PC-3 (cell line): ENCODE results near the gene DKKL1. TPM values are rescaled to one million over a fixed set of nuclear protein-coding genes. Genes with fewer than 3 reads are reported as not detected.

Source experiments
- ATAC-seq: fragments of 200-7000 bp; cut with Tn5 transposase; 2 replicates; pipeline ENCODE4 v1.9.1; 2020; ENCODE audit warnings: mild to moderate bottlenecking, moderate library complexity
- BruUV-seq: library from RNA; stranded (reverse); fragments of 400-500 nt; replicated peaks from 2 replicates; lab custom pipeline; 2021; lab: Mats Ljungman, UMichigan
- CTCF ChIA-PET: fragments of 300-600 bp; sonication (Branson Sonifier 250); formaldehyde crosslinking; loops from one replicate; lab custom pipeline; 2022; ENCODE audit warnings: antibody characterized with exemption; lab: Charles Lee
- POLR2A ChIA-PET: fragments of 300-600 bp; sonication (Branson Sonifier 250); formaldehyde crosslinking; loops from one replicate; lab custom pipeline; 2022; ENCODE audit warnings: antibody characterized with exemption; ENCODE audit not compliant: unreplicated experiment; lab: Charles Lee
- DNase-seq: peaks from one replicate; pipeline ENCODE4 v3.0.0-alpha.2; 2015
- H2AFZ ChIP-seq: fragments of 300-600 bp; sonication (generic); 2 replicates; pipeline ENCODE4 v1.6.0; 2016; ENCODE audit warnings: antibody characterized with exemption, low read length
- H3F3A ChIP-seq: fragments of 300-600 bp; sonication (generic); one replicate; pipeline ENCODE4 v1.6.0; 2017; ENCODE audit warnings: antibody characterized with exemption, low read length, control low read depth, mild to moderate bottlenecking; ENCODE audit not compliant: unreplicated experiment
- H3K27ac ChIP-seq: fragments of 300-600 bp; sonication (generic); 2 replicates; pipeline ENCODE4 v1.5.1; 2016; ENCODE audit warnings: mild to moderate bottlenecking, low read length
- H3K27me3 ChIP-seq: fragments of 300-600 bp; sonication (generic); 2 replicates; pipeline ENCODE4 v1.6.1; 2016; ENCODE audit warnings: low read length, mixed read lengths
- H3K36me3 ChIP-seq: fragments of 300-600 bp; sonication (generic); 2 replicates; pipeline ENCODE4 v1.6.1; 2016; ENCODE audit warnings: low read depth, mixed run types, low read length, mixed read lengths
- H3K4me1 ChIP-seq: fragments of 300-600 bp; sonication (generic); 2 replicates; pipeline ENCODE4 v1.5.1; 2016; ENCODE audit warnings: low read length; ENCODE audit not compliant: insufficient read depth
- H3K4me2 ChIP-seq: fragments of 300-600 bp; sonication (generic); 2 replicates; pipeline ENCODE4 v1.6.0; 2016; ENCODE audit warnings: low read length
- H3K4me3 ChIP-seq: fragments of 300-600 bp; sonication (generic); 2 replicates; pipeline ENCODE4 v1.5.1; 2016; ENCODE audit warnings: mild to moderate bottlenecking, low read length, mixed read lengths
- H3K79me2 ChIP-seq: fragments of 300-600 bp; sonication (generic); 2 replicates; pipeline ENCODE4 v1.6.1; 2017; ENCODE audit warnings: low read length, mixed read lengths
- H3K9ac ChIP-seq: fragments of 300-600 bp; sonication (generic); 2 replicates; pipeline ENCODE4 v1.6.0; 2016; ENCODE audit warnings: mild to moderate bottlenecking, low read length
- H3K9me2 ChIP-seq: fragments of 300-600 bp; sonication (generic); replicated peaks from 2 replicates; pipeline ENCODE4 v1.6.1; 2016; ENCODE audit warnings: mixed run types, low read length, mixed read lengths
- H3K9me3 ChIP-seq: fragments of 300-600 bp; sonication (generic); 2 replicates; pipeline ENCODE4 v1.6.1; 2016; ENCODE audit warnings: low read length, mixed read lengths
- H4K20me1 ChIP-seq: fragments of 300-600 bp; sonication (generic); 2 replicates; pipeline ENCODE4 v1.6.1; 2016; ENCODE audit warnings: low read length, mixed read lengths
- CTCF ChIP-seq: fragments of 300-600 bp; sonication (generic); conservative IDR thresholded peaks from 2 replicates; pipeline ENCODE4 v1.5.1; 2017; ENCODE audit warnings: antibody characterized with exemption, low read depth, mild to moderate bottlenecking, low read length
- EZH2 ChIP-seq: fragments of 300-600 bp; sonication (generic); IDR thresholded peaks from one replicate; pipeline ENCODE4 v1.6.1; 2017; ENCODE audit warnings: antibody characterized with exemption, mild to moderate bottlenecking, low read length; ENCODE audit not compliant: unreplicated experiment
- EZH2phosphoT487 ChIP-seq: fragments of 300-600 bp; sonication (generic); IDR thresholded peaks from 2 replicates; pipeline ENCODE4 v1.6.1; 2018; ENCODE audit warnings: mild to moderate bottlenecking, antibody characterized with exemption, low read length, borderline replicate concordance
- intact Hi-C: fragments of 100-400 bp; cut with micrococcal nuclease; formaldehyde crosslinking; loops from 2 replicates; pipeline ENCODE4 v1.9.0; 2023
- total RNA-seq: library from RNA; depleted of rRNA; stranded (reverse); fragments of >200 nt; gene quantifications from 2 replicates; pipeline ENCODE4 v1.2.3, GENCODE V29; 2014

DKKL1 gene
- total RNA-seq, 1 experiment from 2014 or later = 2.4 TPM

- no TSS peak for BruUV-seq
- H3K27ac ChIP-seq = no peak overlapping the region
- no peak for ATAC-seq
- no peaks in the 10 kb centered on the region for H3K9me2 ChIP-seq
- no peak overlapping the region for H2AFZ ChIP-seq
- H3K4me2 ChIP-seq = no peak overlapping the region
- no peak overlapping the region for H3K4me3 ChIP-seq
- TF ChIP-seq EZH2 = no peak
- TF ChIP-seq EZH2phosphoT487 = no peak
- TF ChIP-seq CTCF = no peak
- no peaks in the 10 kb centered on the region for H3K9me3 ChIP-seq
- no peak for DNase-seq
- ChIA-PET POLR2A (no interaction called here), CTCF (no interaction called here)
- H3K79me2 ChIP-seq = no peaks in the 10 kb centered on the region; the same call in 1 of the 2 replicates
- H3K9ac ChIP-seq = no peak overlapping the region
- no peaks in the 10 kb centered on the region for H3K4me1 ChIP-seq
- H3K27me3 ChIP-seq = no peaks in the 10 kb centered on the region
- H3K36me3 ChIP-seq = peaks cover 14% of the 10 kb centered on the region
- H4K20me1 ChIP-seq = no peaks in the 10 kb centered on the region
- no peaks in the 10 kb centered on the region for H3F3A ChIP-seq
- intact Hi-C loops = no loop called here
These were observed 7.3 kb upstream of the DKKL1 start for GRCh38 chr19:49356382-49356781.

GRCh38 chr19:49357186-49357585, 6.5 kb upstream of the DKKL1 start:
- Histone ChIP-seq H3F3A (no peaks in the 10 kb centered on the region), H3K79me2 (peaks cover 6% of the 10 kb centered on the region; the same call in 1 of the 2 replicates), H3K9me2 (no peaks in the 10 kb centered on the region), H3K4me2 (no peak overlapping the region), H3K27ac (no peak overlapping the region), H4K20me1 (no peaks in the 10 kb centered on the region), H2AFZ (no peak overlapping the region), H3K4me1 (no peaks in the 10 kb centered on the region), H3K4me3 (no peak overlapping the region), H3K36me3 (peaks cover 12% of the 10 kb centered on the region), H3K9ac (no peak overlapping the region), H3K27me3 (no peaks in the 10 kb centered on the region), H3K9me3 (no peaks in the 10 kb centered on the region)
- ChIA-PET CTCF (no interaction called here), POLR2A (no interaction called here)
- intact Hi-C loops = no loop called here
- TF ChIP-seq CTCF = no peak
- no peak for TF ChIP-seq EZH2
- TF ChIP-seq EZH2phosphoT487 = no peak
- no TSS peak for BruUV-seq
- ATAC-seq (no peak), DNase-seq (no peak)

- Histone ChIP-seq H3K9ac (no peak overlapping the region), H3K79me2 (peaks cover 6% of the 10 kb centered on the region; the same call in 1 of the 2 replicates), H3K4me3 (no peak overlapping the region), H3K9me2 (no peaks in the 10 kb centered on the region), H3K27me3 (no peaks in the 10 kb centered on the region), H3K27ac (no peak overlapping the region), H3K4me2 (no peak overlapping the region), H3K4me1 (peaks cover 11% of the 10 kb centered on the region), H2AFZ (no peak overlapping the region), H3K9me3 (no peaks in the 10 kb centered on the region), H3F3A (peaks cover 7% of the 10 kb centered on the region), H3K36me3 (peaks cover 8% of the 10 kb centered on the region), H4K20me1 (no peaks in the 10 kb centered on the region)
- intact Hi-C loops = no loop called here
- ATAC-seq (no peak), DNase-seq (no peak)
- TF ChIP-seq EZH2 (no peak), CTCF (no peak), EZH2phosphoT487 (no peak)
- BruUV-seq = TSS peak; percentile 17
- ChIA-PET POLR2A (no interaction called here), CTCF (no interaction called here)
These were observed 3.5 kb upstream of the DKKL1 start for GRCh38 chr19:49359851-49360820.
